ENCODE data around the gene EPM2AIP1. TPM values are rescaled to one million over a fixed set of nuclear protein-coding genes. Genes with fewer than 3 reads are reported as not detected.

Gene EPM2AIP1
- polyA plus RNA-seq, 3 donors = 3.6 to 11.3 (median 5.8) TPM

GRCh38 chr3:36969085-36969484 is 23.8 kb downstream of the EPM2AIP1 start:
- H3K9ac ChIP-seq (ENCODE audit: insufficient read depth, low read length, poor library complexity, severe bottlenecking) = no peak overlapping the region
- H3K27me3 Mint-ChIP-seq (ENCODE audit: low read depth in 3 of 3) = no peaks in the 10 kb centered on the region
- H3K9me3 ChIP-seq (replicated peaks in 1 of 2; ENCODE audit: control insufficient read depth in 1 of 2, insufficient read depth in 1 of 2, low read length in 2 of 2) = no peaks in the 10 kb centered on the region

DNA sequence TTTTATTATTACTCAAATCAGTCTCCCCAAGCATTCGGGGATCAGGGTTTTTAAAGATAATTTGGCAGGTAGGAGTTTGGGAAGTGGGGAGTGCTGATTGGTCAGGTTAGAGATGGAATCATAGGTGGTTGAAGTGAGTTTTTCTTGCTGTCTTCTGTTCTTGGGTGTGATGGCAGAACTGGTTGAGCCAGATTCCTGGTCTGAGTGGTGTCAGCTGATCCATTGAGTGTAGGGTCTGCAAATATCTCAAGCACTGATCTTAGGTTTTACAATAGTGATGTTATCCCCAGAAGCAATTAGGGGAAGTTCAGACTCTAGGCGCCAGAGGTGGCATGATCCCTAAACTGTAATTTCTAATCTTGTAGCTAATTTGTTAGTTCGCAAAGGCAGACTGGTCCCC is 27.5 kb downstream of the EPM2AIP1 start:
- Histone ChIP-seq H3K27me3 (ENCODE audit: control insufficient read depth in 2 of 2, insufficient read depth in 2 of 2, low read length in 2 of 2) (no peaks in the 10 kb centered on the region), H3K4me3 (replicated peaks in 1 of 3; ENCODE audit: low read depth in 2 of 3, low read length in 3 of 3) (no peak overlapping the region), H3K4me2 (replicated peaks; ENCODE audit: extremely low read depth, low read length, poor library complexity, severe bottlenecking) (no peak overlapping the region), H3K4me1 (ENCODE audit: control insufficient read depth in 1 of 2, insufficient read depth in 2 of 2, low read length in 2 of 2) (peaks cover 15% of the 10 kb centered on the region in 2 donors), H2AFZ (ENCODE audit: insufficient read depth, low read depth, low read length, poor library complexity, severe bottlenecking) (no peak overlapping the region), H3K9me3 (replicated peaks in 1 of 2; ENCODE audit: control insufficient read depth in 1 of 2, insufficient read depth in 1 of 2, low read length in 2 of 2) (no peaks in the 10 kb centered on the region), H4K20me1 (ENCODE audit: insufficient read depth, low read length) (no peaks in the 10 kb centered on the region), H3K79me2 (ENCODE audit: insufficient read depth, low read length) (no peaks in the 10 kb centered on the region), H3K27ac (ENCODE audit: low read depth in 1 of 2, low read length in 2 of 2) (no peak overlapping the region), H3K9ac (ENCODE audit: insufficient read depth, low read length, poor library complexity, severe bottlenecking) (no peak overlapping the region), H3K36me3 (replicated peaks in 1 of 2; ENCODE audit: control insufficient read depth in 1 of 2, insufficient read depth in 2 of 2, low read length in 2 of 2) (no peaks in the 10 kb centered on the region)
- Mint-ChIP-seq H3K27ac (peak overlapping the region in 3 of 7 donors; percentile 11 to 59 (median 54)), H3K36me3 (peaks cover 0 to 2% of the 10 kb centered on the region in 2 donors), H3K4me3 (no peak overlapping the region), H3K9me3 (no peaks in the 10 kb centered on the region), H3K27me3 (ENCODE audit: low read depth in 3 of 3) (no peaks in the 10 kb centered on the region), H3K4me1 (peaks cover 29% of the 10 kb centered on the region)
- intact Hi-C loops (cut with micrococcal nuclease) = no loop called here
- WGBS (ENCODE audit: insufficient coverage) = 67% methylated on average over 1 of the region's 3 CpGs
- DNase-seq = no peak
- no peak for TF ChIP-seq CTCF (IDR thresholded peaks at IDR 0.05)

More at GRCh38 chr3:36969085-36969484, 23.8 kb downstream of the EPM2AIP1 start:
- Histone ChIP-seq H3K79me2 (ENCODE audit: insufficient read depth, low read length) (no peaks in the 10 kb centered on the region), H3K27me3 (ENCODE audit: control insufficient read depth in 2 of 2, insufficient read depth in 2 of 2, low read length in 2 of 2) (no peaks in the 10 kb centered on the region), H4K20me1 (ENCODE audit: insufficient read depth, low read length) (no peaks in the 10 kb centered on the region), H2AFZ (ENCODE audit: insufficient read depth, low read depth, low read length, poor library complexity, severe bottlenecking) (no peak overlapping the region), H3K4me3 (replicated peaks in 1 of 3; ENCODE audit: low read depth in 2 of 3, low read length in 3 of 3) (no peak overlapping the region), H3K27ac (ENCODE audit: low read depth in 1 of 2, low read length in 2 of 2) (peak overlapping the region in 1 of 2 donors; percentile 27), H3K4me1 (ENCODE audit: control insufficient read depth in 1 of 2, insufficient read depth in 2 of 2, low read length in 2 of 2) (peaks cover 15% of the 10 kb centered on the region in 2 donors), H3K36me3 (replicated peaks in 1 of 2; ENCODE audit: control insufficient read depth in 1 of 2, insufficient read depth in 2 of 2, low read length in 2 of 2) (no peaks in the 10 kb centered on the region), H3K4me2 (replicated peaks; ENCODE audit: extremely low read depth, low read length, poor library complexity, severe bottlenecking) (no peak overlapping the region)
- no peak for DNase-seq
- Mint-ChIP-seq H3K4me1 (peaks cover 31% of the 10 kb centered on the region), H3K4me3 (no peak overlapping the region), H3K9me3 (no peaks in the 10 kb centered on the region), H3K36me3 (peaks cover 7 to 9% of the 10 kb centered on the region in 2 donors), H3K27ac (peak overlapping the region; percentile 68 to 93 (median 85))
- 85% methylated on average over 3 of the region's 4 CpGs for WGBS (ENCODE audit: insufficient coverage)
- intact Hi-C loops (cut with micrococcal nuclease) = no loop called here
- TF ChIP-seq CTCF (IDR thresholded peaks at IDR 0.05) = no peak

Data from CD14-positive monocyte (primary cell).